Fibroblast of lung (primary cell): ENCODE data around the gene MATN1.

ENCODE experiments used
- CTCF ChIP-seq, 2 donors: IDR thresholded peaks in 1 of 2; conservative IDR thresholded peaks in 1 of 2; 1 replicate in 1 of 2; 2 replicates in 1 of 2; pipeline ENCODE4 v1.5.1; 2011 to 2012; ENCODE audit warnings: low read length in 2 of 2, control low read depth in 1 of 2, inconsistent platforms in 1 of 2, low read depth in 1 of 2, mild to moderate bottlenecking in 1 of 2
- EZH2 ChIP-seq: IDR thresholded peaks from 2 replicates; pipeline ENCODE4 v1.5.1; 2012; ENCODE audit warnings: low read length, control low read depth, mild to moderate bottlenecking; ENCODE audit errors: missing control alignments

GRCh38 chr1:30756206-30756544, 32.8 kb upstream of the MATN1 start:
- TF ChIP-seq CTCF (conservative IDR thresholded peaks at IDR 0.05 in 1 of 2, IDR thresholded peaks at IDR 0.05 in 1 of 2; ENCODE audit: low read depth in 1 of 2, low read length in 2 of 2) (no peak), EZH2 (no peak)
